GM23338 (cell line): Measurements from ENCODE around the gene AKR1D1. TPM values are rescaled to one million over a fixed set of nuclear protein-coding genes. Genes with fewer than 3 reads are reported as not detected.

Experiments used
- ATAC-seq: fragments of 200-7000 bp; cut with Tn5 transposase; 3 replicates; pipeline ENCODE4 v1.9.1; 2020
- DNase-seq: peaks from one replicate; pipeline ENCODE4 v3.0.0-alpha.2; 2015; ENCODE audit warnings: low spot score
- H2AFZ ChIP-seq: fragments of 200-600 bp; sonication (generic); 2 replicates; pipeline ENCODE4 v1.8.0; 2016; ENCODE audit warnings: antibody characterized with exemption, mild to moderate bottlenecking, moderate library complexity
- H3F3A ChIP-seq: fragments of 200-600 bp; sonication (generic); replicated peaks from 2 replicates; pipeline ENCODE4 v1.8.0; 2017; ENCODE audit warnings: antibody characterized with exemption, mixed run types, low read depth
- H3K27ac ChIP-seq: fragments of 200-600 bp; sonication (generic); 2 replicates; pipeline ENCODE4 v1.6.1; 2016; ENCODE audit warnings: low read depth
- H3K27me3 ChIP-seq: fragments of 200-600 bp; sonication (generic); 2 replicates; pipeline ENCODE4 v1.8.0; 2016; ENCODE audit warnings: mild to moderate bottlenecking, mixed run types, moderate library complexity; ENCODE audit not compliant: insufficient read depth
- H3K36me3 ChIP-seq: fragments of 200-600 bp; sonication (generic); 2 replicates; pipeline ENCODE4 v1.8.0; 2016; ENCODE audit warnings: mild to moderate bottlenecking; ENCODE audit not compliant: insufficient read depth
- H3K4me1 ChIP-seq: fragments of 200-600 bp; sonication (generic); 2 replicates; pipeline ENCODE4 v1.8.0; 2016; ENCODE audit warnings: mild to moderate bottlenecking, moderate library complexity; ENCODE audit not compliant: insufficient read depth
- H3K4me2 ChIP-seq: fragments of 200-600 bp; sonication (generic); 2 replicates; pipeline ENCODE4 v1.7.1; 2017; ENCODE audit warnings: mixed run types
- H3K4me3 ChIP-seq: fragments of 200-600 bp; sonication (generic); 2 replicates; pipeline ENCODE4 v1.6.1; 2016; ENCODE audit warnings: mixed run types
- H3K79me2 ChIP-seq: fragments of 200-600 bp; sonication (generic); replicated peaks from 2 replicates; pipeline ENCODE4 v1.8.0; 2017; ENCODE audit warnings: mild to moderate bottlenecking; ENCODE audit not compliant: insufficient read depth
- H3K9me2 ChIP-seq: fragments of 200-600 bp; sonication (generic); 2 replicates; pipeline ENCODE4 v1.8.0; 2017; ENCODE audit not compliant: insufficient read depth
- H4K20me1 ChIP-seq: fragments of 200-600 bp; sonication (generic); replicated peaks from 2 replicates; pipeline ENCODE4 v1.8.0; 2017; ENCODE audit warnings: mild to moderate bottlenecking; ENCODE audit not compliant: insufficient read depth
- H3K27ac Mint-ChIP-seq: 2 replicates; pipeline ENCODE4 v1.8.0; 2020; ENCODE audit warnings: inconsistent platforms, mild to moderate bottlenecking, moderate library complexity, mixed read lengths
- H3K27me3 Mint-ChIP-seq: 3 replicates; pipeline ENCODE4 v1.8.0; 2022; ENCODE audit warnings: low read depth, mild to moderate bottlenecking, moderate library complexity, mixed read lengths, inconsistent platforms; ENCODE audit not compliant: insufficient read depth, poor library complexity
- H3K36me3 Mint-ChIP-seq: 3 replicates; pipeline ENCODE4 v1.8.0; 2021; ENCODE audit warnings: low read depth, mild to moderate bottlenecking, inconsistent platforms, moderate library complexity, mixed read lengths
- H3K4me1 Mint-ChIP-seq: 3 replicates; pipeline ENCODE4 v1.8.0; 2020; ENCODE audit warnings: mild to moderate bottlenecking, inconsistent platforms, mixed read lengths
- H3K4me3 Mint-ChIP-seq: 3 replicates; pipeline ENCODE4 v1.8.0; 2021; ENCODE audit warnings: moderate library complexity, mild to moderate bottlenecking, inconsistent platforms, mixed read lengths
- H3K9me3 Mint-ChIP-seq: 3 replicates; pipeline ENCODE4 v1.8.0; 2020; ENCODE audit warnings: moderate library complexity, mild to moderate bottlenecking, inconsistent platforms, mixed read lengths
- CREB1 ChIP-seq: fragments of 250-450 bp; sonication (Bioruptor Pico); IDR thresholded peaks from 2 replicates; pipeline ENCODE4 v1.5.0; 2020; ENCODE audit warnings: low read depth, mild to moderate bottlenecking, moderate library complexity
- EZH2 ChIP-seq: fragments of 200-600 bp; sonication (generic); IDR thresholded peaks from one replicate; pipeline ENCODE4 v1.8.0; 2017; ENCODE audit warnings: antibody characterized with exemption, mild to moderate bottlenecking, low read depth; ENCODE audit not compliant: unreplicated experiment
- NANOG ChIP-seq: IDR thresholded peaks from 2 replicates; pipeline ENCODE4 v1.6.1; 2016; ENCODE audit warnings: antibody characterized with exemption, borderline replicate concordance
- POLR2AphosphoS5 ChIP-seq: IDR thresholded peaks from 2 replicates; pipeline ENCODE4 v1.6.1; 2016; ENCODE audit warnings: antibody characterized with exemption, low read depth
- STAT1 ChIP-seq: IDR thresholded peaks from one replicate; pipeline ENCODE4 v1.6.1; 2016; ENCODE audit warnings: antibody characterized with exemption; ENCODE audit not compliant: unreplicated experiment
- ZNF114 ChIP-seq: fragments of 250-450 bp; sonication (Bioruptor Pico); IDR thresholded peaks from 2 replicates; pipeline ENCODE4 v1.5.0; 2020; ENCODE audit warnings: mild to moderate bottlenecking, moderate library complexity
- ZNF331 ChIP-seq: fragments of 250-450 bp; sonication (Bioruptor Pico); IDR thresholded peaks from 2 replicates; pipeline ENCODE4 v1.5.0; 2020; ENCODE audit warnings: low read depth, mild to moderate bottlenecking, moderate library complexity
- polyA plus RNA-seq: library from polyadenylated mRNA; unstranded; fragments of >200 nt; fragmentation: Nextera tagmentation; extraction: Ambion mirVana; gene quantifications from 2 replicates; pipeline ENCODE4 v1.2.1, GENCODE V29; 2016
- total RNA-seq: library from RNA; depleted of rRNA; stranded (reverse); fragments of >200 nt; shearing (Covaris generic); gene quantifications from 2 replicates; pipeline ENCODE4 v1.2.3, GENCODE V29; 2014
- TF ChIP-seq, protein P1 (sequence below): IDR thresholded peaks from 2 replicates; pipeline ENCODE4 v1.6.1; 2016; ENCODE audit warnings: antibody characterized with exemption
- TF ChIP-seq, protein P2 (sequence below), 2 experiments: fragments of 200-600 bp in 1 of 2; sonication (generic) in 1 of 2; conservative IDR thresholded peaks; 2 replicates each; pipeline versions ENCODE4 v1.5.1 to v1.6.1; 2016 to 2017; ENCODE audit warnings: antibody characterized with exemption in 2 of 2, low read depth in 2 of 2, mild to moderate bottlenecking in 2 of 2, moderate library complexity in 1 of 2
- TF ChIP-seq, protein P3 (sequence below): fragments of 250-450 bp; sonication (Bioruptor Pico); IDR thresholded peaks from 2 replicates; pipeline ENCODE4 v1.5.0; 2020; ENCODE audit warnings: mild to moderate bottlenecking, moderate library complexity
- TF ChIP-seq, protein P4 (sequence below): IDR thresholded peaks from one replicate; pipeline ENCODE4 v1.6.1; 2018; ENCODE audit warnings: antibody characterized with exemption; ENCODE audit not compliant: unreplicated experiment

The AKR1D1 gene
- total and polyA plus RNA-seq, 2 experiments from 2014 or later = 0.14 TPM; not detected in 1

DNA sequence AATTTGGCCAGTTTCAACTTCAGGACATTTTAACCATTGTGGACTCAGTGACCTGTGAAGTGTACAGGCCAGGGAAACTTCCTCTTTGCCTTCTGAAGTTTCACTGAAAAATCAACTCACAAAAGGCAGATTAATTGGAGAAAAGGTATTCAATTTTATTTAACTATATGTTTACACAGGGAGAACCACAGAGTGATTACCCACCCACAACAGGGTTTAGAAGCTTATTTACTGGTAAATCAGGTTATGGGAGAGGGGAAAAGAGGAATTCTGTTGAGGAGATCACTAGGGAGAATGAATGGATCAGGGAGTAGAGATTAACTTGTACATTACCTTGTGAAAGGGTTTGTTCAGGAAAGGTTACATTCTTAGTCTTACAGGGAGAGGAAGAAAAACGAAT lies 1.7 kb upstream of the AKR1D1 start:
- Histone ChIP-seq H3K79me2 (no peaks in the 10 kb centered on the region), H3K27ac (no peak overlapping the region), H2AFZ (no peak overlapping the region), H4K20me1 (no peaks in the 10 kb centered on the region), H3K36me3 (peaks cover 3% of the 10 kb centered on the region; the same call in 1 of the 2 replicates), H3K4me2 (no peak overlapping the region), H3K4me3 (no peak overlapping the region), H3F3A (no peaks in the 10 kb centered on the region), H3K4me1 (no peaks in the 10 kb centered on the region; the same call in 1 of the 2 replicates), H3K27me3 (no peaks in the 10 kb centered on the region), H3K9me2 (no peaks in the 10 kb centered on the region; the same call in 1 of the 2 replicates)
- H3K9me3 Mint-ChIP-seq = peaks cover 42% of the 10 kb centered on the region
- TF ChIP-seq, protein P1, sequence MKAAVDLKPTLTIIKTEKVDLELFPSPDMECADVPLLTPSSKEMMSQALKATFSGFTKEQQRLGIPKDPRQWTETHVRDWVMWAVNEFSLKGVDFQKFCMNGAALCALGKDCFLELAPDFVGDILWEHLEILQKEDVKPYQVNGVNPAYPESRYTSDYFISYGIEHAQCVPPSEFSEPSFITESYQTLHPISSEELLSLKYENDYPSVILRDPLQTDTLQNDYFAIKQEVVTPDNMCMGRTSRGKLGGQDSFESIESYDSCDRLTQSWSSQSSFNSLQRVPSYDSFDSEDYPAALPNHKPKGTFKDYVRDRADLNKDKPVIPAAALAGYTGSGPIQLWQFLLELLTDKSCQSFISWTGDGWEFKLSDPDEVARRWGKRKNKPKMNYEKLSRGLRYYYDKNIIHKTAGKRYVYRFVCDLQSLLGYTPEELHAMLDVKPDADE = no peak
- TF ChIP-seq STAT1 (no peak), EZH2 (no peak), ZNF331 (CRISPR knock-in tag) (no peak), CREB1 (CRISPR knock-in tag) (no peak), NANOG (no peak), POLR2AphosphoS5 (no peak), ZNF114 (CRISPR knock-in tag) (no peak)
- TF ChIP-seq, protein P2, sequence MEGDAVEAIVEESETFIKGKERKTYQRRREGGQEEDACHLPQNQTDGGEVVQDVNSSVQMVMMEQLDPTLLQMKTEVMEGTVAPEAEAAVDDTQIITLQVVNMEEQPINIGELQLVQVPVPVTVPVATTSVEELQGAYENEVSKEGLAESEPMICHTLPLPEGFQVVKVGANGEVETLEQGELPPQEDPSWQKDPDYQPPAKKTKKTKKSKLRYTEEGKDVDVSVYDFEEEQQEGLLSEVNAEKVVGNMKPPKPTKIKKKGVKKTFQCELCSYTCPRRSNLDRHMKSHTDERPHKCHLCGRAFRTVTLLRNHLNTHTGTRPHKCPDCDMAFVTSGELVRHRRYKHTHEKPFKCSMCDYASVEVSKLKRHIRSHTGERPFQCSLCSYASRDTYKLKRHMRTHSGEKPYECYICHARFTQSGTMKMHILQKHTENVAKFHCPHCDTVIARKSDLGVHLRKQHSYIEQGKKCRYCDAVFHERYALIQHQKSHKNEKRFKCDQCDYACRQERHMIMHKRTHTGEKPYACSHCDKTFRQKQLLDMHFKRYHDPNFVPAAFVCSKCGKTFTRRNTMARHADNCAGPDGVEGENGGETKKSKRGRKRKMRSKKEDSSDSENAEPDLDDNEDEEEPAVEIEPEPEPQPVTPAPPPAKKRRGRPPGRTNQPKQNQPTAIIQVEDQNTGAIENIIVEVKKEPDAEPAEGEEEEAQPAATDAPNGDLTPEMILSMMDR (conservative IDR thresholded peaks at IDR 0.05; ENCODE audit: low read depth in 2 of 2) = no peak
- TF ChIP-seq, protein P3, sequence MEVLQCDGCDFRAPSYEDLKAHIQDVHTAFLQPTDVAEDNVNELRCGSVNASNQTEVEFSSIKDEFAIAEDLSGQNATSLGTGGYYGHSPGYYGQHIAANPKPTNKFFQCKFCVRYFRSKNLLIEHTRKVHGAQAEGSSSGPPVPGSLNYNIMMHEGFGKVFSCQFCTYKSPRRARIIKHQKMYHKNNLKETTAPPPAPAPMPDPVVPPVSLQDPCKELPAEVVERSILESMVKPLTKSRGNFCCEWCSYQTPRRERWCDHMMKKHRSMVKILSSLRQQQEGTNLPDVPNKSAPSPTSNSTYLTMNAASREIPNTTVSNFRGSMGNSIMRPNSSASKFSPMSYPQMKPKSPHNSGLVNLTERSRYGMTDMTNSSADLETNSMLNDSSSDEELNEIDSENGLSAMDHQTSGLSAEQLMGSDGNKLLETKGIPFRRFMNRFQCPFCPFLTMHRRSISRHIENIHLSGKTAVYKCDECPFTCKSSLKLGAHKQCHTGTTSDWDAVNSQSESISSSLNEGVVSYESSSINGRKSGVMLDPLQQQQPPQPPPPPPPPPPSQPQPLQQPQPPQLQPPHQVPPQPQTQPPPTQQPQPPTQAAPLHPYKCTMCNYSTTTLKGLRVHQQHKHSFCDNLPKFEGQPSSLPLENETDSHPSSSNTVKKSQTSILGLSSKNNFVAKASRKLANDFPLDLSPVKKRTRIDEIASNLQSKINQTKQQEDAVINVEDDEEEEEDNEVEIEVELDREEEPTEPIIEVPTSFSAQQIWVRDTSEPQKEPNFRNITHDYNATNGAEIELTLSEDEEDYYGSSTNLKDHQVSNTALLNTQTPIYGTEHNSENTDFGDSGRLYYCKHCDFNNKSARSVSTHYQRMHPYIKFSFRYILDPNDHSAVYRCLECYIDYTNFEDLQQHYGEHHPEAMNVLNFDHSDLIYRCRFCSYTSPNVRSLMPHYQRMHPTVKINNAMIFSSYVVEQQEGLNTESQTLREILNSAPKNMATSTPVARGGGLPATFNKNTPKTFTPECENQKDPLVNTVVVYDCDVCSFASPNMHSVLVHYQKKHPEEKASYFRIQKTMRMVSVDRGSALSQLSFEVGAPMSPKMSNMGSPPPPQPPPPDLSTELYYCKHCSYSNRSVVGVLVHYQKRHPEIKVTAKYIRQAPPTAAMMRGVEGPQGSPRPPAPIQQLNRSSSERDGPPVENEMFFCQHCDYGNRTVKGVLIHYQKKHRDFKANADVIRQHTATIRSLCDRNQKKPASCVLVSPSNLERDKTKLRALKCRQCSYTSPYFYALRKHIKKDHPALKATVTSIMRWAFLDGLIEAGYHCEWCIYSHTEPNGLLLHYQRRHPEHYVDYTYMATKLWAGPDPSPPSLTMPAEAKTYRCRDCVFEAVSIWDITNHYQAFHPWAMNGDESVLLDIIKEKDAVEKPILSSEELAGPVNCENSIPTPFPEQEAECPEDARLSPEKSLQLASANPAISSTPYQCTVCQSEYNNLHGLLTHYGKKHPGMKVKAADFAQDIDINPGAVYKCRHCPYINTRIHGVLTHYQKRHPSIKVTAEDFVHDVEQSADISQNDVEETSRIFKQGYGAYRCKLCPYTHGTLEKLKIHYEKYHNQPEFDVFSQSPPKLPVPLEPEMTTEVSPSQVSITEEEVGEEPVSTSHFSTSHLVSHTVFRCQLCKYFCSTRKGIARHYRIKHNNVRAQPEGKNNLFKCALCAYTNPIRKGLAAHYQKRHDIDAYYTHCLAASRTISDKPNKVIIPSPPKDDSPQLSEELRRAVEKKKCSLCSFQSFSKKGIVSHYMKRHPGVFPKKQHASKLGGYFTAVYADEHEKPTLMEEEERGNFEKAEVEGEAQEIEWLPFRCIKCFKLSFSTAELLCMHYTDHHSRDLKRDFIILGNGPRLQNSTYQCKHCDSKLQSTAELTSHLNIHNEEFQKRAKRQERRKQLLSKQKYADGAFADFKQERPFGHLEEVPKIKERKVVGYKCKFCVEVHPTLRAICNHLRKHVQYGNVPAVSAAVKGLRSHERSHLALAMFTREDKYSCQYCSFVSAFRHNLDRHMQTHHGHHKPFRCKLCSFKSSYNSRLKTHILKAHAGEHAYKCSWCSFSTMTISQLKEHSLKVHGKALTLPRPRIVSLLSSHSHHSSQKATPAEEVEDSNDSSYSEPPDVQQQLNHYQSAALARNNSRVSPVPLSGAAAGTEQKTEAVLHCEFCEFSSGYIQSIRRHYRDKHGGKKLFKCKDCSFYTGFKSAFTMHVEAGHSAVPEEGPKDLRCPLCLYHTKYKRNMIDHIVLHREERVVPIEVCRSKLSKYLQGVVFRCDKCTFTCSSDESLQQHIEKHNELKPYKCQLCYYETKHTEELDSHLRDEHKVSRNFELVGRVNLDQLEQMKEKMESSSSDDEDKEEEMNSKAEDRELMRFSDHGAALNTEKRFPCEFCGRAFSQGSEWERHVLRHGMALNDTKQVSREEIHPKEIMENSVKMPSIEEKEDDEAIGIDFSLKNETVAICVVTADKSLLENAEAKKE (CRISPR knock-in tag) = no peak
- TF ChIP-seq, protein P4, sequence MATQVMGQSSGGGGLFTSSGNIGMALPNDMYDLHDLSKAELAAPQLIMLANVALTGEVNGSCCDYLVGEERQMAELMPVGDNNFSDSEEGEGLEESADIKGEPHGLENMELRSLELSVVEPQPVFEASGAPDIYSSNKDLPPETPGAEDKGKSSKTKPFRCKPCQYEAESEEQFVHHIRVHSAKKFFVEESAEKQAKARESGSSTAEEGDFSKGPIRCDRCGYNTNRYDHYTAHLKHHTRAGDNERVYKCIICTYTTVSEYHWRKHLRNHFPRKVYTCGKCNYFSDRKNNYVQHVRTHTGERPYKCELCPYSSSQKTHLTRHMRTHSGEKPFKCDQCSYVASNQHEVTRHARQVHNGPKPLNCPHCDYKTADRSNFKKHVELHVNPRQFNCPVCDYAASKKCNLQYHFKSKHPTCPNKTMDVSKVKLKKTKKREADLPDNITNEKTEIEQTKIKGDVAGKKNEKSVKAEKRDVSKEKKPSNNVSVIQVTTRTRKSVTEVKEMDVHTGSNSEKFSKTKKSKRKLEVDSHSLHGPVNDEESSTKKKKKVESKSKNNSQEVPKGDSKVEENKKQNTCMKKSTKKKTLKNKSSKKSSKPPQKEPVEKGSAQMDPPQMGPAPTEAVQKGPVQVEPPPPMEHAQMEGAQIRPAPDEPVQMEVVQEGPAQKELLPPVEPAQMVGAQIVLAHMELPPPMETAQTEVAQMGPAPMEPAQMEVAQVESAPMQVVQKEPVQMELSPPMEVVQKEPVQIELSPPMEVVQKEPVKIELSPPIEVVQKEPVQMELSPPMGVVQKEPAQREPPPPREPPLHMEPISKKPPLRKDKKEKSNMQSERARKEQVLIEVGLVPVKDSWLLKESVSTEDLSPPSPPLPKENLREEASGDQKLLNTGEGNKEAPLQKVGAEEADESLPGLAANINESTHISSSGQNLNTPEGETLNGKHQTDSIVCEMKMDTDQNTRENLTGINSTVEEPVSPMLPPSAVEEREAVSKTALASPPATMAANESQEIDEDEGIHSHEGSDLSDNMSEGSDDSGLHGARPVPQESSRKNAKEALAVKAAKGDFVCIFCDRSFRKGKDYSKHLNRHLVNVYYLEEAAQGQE = no peak
- H3K27ac Mint-ChIP-seq = no peak overlapping the region
- ATAC-seq (no peak), DNase-seq (no peak)
- peaks cover 2% of the 10 kb centered on the region for H3K27me3 Mint-ChIP-seq
- H3K4me1 Mint-ChIP-seq = peaks cover 20% of the 10 kb centered on the region
- H3K4me3 Mint-ChIP-seq = no peak overlapping the region
- H3K36me3 Mint-ChIP-seq = peaks cover 41% of the 10 kb centered on the region
